Measurements from ENCODE around the gene SH3GL1.

DNA sequence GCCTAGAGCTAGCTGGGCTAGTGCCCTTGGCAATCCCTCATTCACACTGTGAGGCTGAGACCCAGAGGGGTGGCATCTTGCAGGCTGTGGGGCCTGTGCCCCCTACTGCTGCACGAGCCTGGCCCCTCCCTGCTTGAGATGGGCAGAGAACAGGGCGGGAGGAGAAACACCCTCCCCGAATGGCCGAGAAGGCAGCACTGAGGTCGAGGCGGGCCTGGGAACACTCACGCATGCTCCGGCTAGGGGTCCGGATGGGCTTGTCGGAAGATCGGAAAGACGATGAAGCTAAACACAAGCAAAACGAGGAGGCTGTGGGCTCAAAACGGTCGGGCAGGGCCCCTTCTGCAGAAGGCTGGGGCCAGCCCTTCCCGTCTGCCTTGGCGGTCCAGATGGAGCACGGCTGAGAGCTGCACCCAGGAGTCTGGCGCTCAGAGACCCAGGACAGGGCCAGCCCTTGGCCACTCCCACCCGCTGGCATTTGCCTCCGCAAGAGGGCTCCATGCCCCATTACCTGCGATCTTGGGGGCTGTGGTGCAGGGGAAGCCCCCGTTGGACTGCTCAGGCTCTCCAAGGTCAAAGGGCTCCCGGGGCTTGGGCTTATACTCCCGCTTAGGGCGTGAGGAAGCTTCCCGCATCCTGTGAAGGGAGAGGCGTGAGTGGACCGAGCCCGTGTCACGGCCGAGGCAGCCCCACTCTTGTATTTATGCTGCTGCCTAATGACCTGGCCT lies 38.1 kb downstream of the SH3GL1 start:
- TF ChIP-seq, protein P1, sequence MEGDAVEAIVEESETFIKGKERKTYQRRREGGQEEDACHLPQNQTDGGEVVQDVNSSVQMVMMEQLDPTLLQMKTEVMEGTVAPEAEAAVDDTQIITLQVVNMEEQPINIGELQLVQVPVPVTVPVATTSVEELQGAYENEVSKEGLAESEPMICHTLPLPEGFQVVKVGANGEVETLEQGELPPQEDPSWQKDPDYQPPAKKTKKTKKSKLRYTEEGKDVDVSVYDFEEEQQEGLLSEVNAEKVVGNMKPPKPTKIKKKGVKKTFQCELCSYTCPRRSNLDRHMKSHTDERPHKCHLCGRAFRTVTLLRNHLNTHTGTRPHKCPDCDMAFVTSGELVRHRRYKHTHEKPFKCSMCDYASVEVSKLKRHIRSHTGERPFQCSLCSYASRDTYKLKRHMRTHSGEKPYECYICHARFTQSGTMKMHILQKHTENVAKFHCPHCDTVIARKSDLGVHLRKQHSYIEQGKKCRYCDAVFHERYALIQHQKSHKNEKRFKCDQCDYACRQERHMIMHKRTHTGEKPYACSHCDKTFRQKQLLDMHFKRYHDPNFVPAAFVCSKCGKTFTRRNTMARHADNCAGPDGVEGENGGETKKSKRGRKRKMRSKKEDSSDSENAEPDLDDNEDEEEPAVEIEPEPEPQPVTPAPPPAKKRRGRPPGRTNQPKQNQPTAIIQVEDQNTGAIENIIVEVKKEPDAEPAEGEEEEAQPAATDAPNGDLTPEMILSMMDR (IDR thresholded peaks at IDR 0.05), result no peak
- TF ChIP-seq POLR2A (IDR thresholded peaks at IDR 0.05), result no peak
